HG03457 (cell line): Measurements from ENCODE around the gene ELAPOR2.
"Not testable (repeated sequence)": the region's sequence is repeated elsewhere in the genome, so short reads cannot be mapped to it uniquely, and the experiment has no call there.

Experiments used
- ATAC-seq: cut with Tn5 transposase; IDR thresholded peaks from one replicate; pipeline ENCODE4 v1.9.1; 2021; ENCODE audit warnings: moderate number of reproducible peaks; ENCODE audit not compliant: unreplicated experiment

ELAPOR2 gene

DNA sequence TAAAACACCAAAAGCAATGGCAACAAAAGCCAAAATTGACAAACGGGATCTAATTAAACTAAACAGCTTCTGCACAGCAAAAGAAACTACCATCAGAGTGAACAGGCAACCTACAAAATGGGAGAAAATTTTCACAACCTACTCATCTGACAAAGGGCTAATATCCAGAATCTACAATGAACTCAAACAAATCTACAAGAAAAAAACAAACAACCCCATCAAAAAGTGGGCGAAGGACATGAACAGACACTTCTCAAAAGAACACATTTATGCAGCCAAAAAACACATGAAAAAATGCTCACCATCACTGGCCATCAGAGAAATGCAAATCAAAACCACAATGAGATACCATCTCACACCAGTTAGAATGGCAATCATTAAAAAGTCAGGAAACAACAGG, 14.7 kb downstream of the ELAPOR2 start:
- not testable (repeated sequence) for ATAC-seq

DNA sequence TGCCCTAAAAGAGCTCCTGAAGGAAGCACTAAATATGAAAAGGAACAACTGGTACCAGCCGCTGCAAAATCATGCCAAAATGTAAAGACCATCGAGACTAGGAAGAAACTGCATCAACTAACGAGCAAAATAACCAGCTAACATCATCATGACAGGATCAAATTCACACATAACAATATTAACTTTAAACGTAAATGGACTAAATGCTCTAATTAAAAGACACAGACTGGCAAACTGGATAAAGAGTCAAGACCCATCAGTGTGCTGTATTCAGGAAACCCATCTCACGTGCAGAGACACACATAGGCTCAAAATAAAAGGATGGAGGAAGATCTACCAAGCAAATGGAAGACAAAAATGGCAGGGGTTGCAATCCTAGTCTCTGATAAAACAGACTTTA, 17.9 kb downstream of the ELAPOR2 start:
- ATAC-seq, result not testable (repeated sequence)

DNA sequence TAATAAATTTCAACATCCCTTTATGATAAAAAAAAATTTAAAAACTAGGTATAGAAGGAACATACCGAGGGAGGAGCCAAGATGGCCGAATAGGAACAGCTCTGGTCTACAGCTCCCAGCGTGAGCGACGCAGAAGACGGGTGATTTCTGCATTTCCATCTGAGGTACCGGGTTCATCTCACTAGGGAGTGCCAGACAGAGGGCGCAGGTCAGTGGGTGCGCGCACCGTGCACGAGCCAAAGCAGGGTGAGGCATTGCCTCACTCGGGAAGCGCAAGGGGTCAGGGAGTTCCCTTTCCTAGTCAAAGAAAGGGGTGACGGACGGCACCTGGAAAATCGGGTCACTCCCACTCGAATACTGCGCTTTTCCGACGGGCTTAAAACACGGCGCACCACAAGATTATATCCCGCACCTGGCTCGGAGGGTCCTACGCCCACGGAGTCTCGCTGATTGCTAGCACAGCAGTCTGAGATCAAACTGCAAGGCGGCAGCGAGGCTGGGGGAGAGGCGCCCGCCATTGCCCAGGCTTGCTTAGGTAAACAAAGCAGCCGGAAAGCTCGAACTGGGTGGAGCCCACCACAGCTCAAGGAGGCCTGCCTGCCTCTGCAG, 19.7 kb downstream of the ELAPOR2 start:
- not testable (repeated sequence) for ATAC-seq

DNA sequence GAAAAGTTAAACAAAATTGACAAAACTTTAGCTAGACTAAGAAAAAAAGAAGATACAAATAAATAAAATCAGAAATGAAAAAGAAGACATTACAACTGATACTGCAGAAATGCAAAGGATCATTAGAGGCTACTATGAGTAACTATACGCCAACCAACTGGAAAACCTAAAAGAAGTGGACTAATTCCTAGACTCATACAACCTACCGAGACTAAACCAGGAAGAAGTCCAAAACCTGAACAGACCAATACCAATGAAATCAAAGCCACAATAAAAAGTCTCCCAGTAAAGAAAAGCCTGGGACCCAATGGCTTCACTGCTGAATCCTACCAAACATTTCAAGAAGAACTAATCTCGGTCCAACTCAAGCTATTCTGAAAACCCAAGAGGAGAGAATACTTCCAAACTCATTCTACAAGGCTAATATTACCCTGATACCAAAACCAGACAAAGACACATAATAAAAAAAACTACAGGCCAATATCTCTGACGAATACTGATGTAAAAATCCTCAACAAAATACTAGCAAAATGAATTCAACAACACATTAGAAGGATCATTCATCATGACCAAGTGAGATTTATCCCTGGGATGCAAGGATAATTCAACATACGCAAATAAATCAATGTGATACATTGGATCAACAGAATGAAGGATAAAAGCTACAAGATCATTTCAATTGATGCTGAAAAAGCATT, 20.3 kb downstream of the ELAPOR2 start:
- no peak for ATAC-seq

DNA sequence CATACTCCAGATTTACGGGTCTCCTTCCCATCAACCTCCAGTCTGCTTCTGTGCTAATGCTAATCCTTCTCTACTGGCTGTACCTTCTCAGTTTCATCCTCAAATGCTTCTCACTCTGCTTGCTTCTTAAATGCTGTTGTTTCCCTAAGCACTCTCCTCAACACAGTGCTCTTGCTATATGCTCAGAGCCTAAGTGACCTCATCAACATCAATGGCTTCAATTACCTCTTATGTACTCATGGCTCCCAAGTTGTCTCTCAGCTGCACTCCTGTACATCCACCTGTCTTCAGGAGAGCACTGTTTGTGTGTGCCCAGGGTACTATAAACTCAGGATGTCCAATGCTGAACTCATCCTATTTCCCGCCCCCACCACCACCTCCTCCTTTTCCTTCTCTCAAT, 22.5 kb downstream of the ELAPOR2 start:
- ATAC-seq, result no peak

DNA sequence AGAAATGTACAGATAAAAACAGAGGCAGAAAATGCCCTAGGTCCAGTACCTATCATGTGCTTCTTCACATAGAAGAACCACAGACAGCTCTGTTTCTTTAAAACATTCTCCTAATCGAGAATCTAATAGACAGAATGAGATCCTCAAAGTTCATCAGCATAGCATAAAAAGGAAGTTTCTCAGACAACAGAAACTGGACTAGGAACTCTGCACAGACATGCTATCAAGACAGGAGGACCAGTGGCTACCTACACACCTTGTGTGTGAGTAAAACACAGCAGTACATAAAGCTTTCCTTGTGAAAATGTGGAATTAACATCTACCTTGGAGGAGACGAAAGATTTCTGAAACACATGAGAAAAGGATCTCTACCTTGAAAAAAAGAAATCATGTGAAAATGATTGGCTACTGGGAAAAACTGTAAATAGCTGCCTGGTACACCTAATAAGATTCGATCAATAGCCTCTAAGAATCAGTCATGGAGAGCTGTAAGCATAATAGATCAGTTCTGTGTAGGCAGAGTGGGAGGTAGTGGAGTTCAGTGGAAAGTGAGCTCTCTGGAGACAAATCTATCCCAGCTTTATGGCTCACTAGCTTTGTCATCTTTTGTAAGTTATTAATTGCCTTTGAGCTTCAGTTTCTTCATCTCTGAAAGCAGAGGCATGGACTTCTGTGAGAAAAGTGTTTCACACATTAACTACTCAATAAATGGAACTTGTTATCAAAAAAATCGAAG, 26.7 kb downstream of the ELAPOR2 start:
- no peak for ATAC-seq

DNA sequence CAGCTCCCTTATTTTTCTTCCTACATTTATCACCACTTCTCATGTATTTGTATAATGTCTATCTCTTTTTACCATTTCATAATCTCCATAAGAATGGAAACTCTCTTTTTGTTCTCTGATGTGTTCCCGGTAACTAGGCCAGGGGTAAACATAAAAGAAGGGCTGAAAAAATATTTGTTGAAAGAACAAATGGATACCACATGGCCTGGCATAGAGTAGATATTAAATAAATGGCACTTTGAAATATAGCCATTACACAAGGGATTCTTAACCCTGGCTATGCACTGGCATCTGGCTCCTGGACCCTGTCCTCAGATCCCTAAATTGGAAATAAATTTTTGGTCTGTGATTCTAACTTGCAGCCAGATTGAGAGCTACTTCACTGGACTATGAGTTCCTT, 30.4 kb downstream of the ELAPOR2 start:
- no peak for ATAC-seq

DNA sequence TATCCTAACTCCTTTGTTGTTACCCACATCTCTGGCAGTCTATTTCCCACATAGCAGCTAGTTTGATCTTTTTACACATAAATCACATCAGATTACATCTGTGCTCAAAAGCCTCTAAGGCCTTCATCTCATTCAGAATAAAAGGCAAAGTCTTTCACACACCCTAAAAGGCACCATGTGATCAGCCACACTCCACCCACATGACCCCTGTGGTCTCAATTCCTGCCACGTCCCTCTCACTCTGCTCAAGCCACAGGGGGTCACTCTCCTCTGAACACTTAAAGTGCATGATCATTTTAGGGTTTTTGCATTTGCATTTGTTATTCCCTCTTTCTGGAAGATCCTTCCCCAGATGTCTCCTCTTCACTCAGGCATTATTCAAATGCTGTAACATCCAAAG, 30.8 kb downstream of the ELAPOR2 start:
- ATAC-seq, result no peak

DNA sequence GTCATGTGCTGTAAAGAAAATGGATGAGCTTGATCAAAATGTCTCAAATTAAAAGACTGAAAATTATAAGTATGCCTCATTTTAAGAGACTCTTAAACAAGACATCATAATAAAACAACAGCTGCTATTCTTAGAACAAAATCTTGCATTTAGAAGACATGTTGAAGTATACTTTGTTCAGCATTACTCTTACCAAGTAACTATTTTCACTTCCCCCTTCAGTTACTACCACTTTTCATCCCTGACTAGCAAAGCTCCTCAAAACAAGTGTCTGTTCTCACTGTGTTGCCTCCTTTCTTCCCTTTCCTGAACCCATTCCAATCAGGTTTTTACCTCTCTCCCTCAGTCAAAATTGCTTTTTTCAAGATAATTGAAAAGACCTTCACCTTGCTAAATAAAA, 31.6 kb downstream of the ELAPOR2 start:
- ATAC-seq, result no peak

DNA sequence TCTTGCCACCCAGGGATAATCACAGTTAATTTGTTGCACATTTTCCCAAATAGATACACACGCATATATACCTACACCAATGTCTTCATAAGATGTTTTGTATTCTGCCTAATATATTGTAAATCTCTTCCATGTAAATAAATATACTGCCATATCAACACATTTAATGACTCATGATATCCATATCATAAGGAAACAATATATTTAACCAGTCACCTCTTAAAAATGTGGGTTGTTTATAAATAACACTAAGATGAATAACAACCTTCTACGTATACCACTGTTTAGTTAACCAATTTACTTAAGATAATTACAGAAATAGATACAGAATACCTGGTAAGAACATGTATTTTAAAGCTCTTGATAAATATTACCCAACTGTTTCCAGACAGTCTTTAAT, 38.2 kb downstream of the ELAPOR2 start:
- no peak for ATAC-seq

DNA sequence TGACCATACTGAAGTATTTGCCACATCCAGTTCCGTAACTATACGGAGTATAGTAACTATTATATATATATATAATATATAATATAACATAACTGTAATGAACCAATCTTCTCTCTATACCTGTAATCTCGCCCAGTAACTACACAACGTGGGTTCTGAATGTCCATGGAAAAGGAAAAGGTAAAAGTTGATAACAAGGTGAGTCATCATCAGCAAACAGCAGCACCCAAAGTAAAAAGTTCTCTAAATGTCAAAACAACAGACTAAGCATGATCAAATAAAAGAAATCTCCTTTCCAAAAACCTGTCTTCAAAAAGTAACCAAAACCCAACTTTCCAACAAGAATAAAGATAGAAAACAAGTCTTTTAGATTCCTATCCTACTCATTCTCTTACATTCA, 42.8 kb downstream of the ELAPOR2 start:
- ATAC-seq, result no peak

DNA sequence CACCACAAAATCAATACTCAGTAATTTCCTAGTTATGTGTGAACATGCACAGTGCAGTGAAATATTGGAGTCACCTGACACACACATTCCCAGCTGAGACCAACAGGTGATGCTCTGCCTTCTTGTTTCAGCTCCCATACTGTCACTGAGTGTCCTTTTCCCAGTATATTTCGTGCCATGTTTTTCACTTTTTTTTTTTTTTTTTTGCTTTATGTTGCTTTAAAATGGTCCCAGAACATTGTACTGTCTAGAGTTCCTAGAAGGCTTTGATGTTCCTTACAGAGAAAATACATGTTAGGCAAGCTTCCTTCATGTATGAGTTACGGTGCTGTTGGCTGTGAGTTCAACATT, 45.6 kb downstream of the ELAPOR2 start:
- ATAC-seq, result no peak

DNA sequence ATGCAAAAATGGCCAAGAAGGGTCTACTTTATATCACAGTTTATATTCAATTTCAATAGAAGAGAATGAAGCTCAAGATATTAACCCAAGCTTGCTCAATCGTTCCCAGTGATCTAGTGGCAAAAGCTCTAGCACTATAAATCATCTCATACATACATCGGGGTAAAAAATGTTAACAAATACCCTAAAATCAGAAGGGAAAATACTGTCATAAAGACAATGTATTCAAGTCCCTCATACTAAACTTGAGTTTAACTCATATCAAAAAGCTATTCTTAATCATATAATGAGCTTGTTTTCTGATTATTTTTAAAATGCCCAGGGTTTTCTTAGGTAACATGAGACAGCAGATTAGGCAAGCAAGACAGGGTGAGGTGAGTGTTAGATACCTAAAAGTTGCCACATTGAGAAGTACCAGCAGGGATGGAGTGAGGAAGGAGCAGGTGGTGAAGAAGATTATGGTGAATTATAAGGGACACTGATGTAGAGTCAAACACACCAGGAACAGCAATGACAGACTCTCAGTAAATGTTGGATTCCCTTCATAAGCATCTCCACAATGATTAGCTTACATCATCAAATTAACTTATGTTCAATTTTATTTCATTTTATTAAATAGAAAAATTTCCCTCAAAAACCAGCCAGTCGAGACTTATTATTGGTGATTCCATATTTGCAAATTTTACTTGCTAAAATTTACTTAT, 46.2 kb downstream of the ELAPOR2 start:
- ATAC-seq, result no peak
